Liver (tissue), 9 donors: ENCODE results near the gene SORL1. TPM values are rescaled to one million over a fixed set of nuclear protein-coding genes. Genes with fewer than 3 reads are reported as not detected.

Experiments
- DNase-seq: peaks from one replicate; pipeline ENCODE4 v3.0.0-alpha.2; 2017; ENCODE audit warnings: low spot score
- H3K27ac ChIP-seq, 2 donors: one replicate each; pipeline ENCODE4 v1.7.0; 2013; ENCODE audit warnings: inconsistent platforms in 2 of 2, low read length in 2 of 2, control low read depth in 1 of 2, low read depth in 1 of 2, mild to moderate bottlenecking in 1 of 2
- H3K27me3 ChIP-seq, 4 donors: one replicate each; pipeline versions ENCODE4 v1.6.1 to v1.7.0; 2013; ENCODE audit warnings: low read length in 3 of 4, inconsistent platforms in 1 of 4, mild to moderate bottlenecking in 1 of 4, moderate library complexity in 1 of 4; ENCODE audit not compliant: control insufficient read depth in 4 of 4, insufficient read depth in 4 of 4
- H3K36me3 ChIP-seq, 4 donors: one replicate each; pipeline versions ENCODE4 v1.6.1 to v1.7.0; 2013; ENCODE audit warnings: low read length in 3 of 4, mild to moderate bottlenecking in 3 of 4, low read depth in 1 of 4, moderate library complexity in 1 of 4; ENCODE audit not compliant: control insufficient read depth in 4 of 4, insufficient read depth in 3 of 4
- H3K4me1 ChIP-seq, 4 donors: one replicate each; pipeline versions ENCODE4 v1.6.1 to v1.7.0; 2013; ENCODE audit warnings: low read length in 3 of 4, mild to moderate bottlenecking in 3 of 4, moderate library complexity in 1 of 4; ENCODE audit not compliant: control insufficient read depth in 4 of 4, insufficient read depth in 4 of 4
- H3K4me3 ChIP-seq, 3 donors: one replicate each; pipeline versions ENCODE4 v1.6.1 to v1.7.0; 2013; ENCODE audit warnings: low read length in 3 of 3, control low read depth in 1 of 3, low read depth in 1 of 3, mild to moderate bottlenecking in 1 of 3
- H3K9ac ChIP-seq, 2 donors: one replicate each; pipeline ENCODE4 v1.7.0; 2013; ENCODE audit warnings: low read length in 2 of 2, mild to moderate bottlenecking in 2 of 2, moderate library complexity in 2 of 2, control low read depth in 1 of 2, low read depth in 1 of 2
- H3K9me3 ChIP-seq, 4 donors: one replicate each; pipeline versions ENCODE4 v1.6.1 to v1.7.0; 2013; ENCODE audit warnings: low read length in 3 of 4; ENCODE audit not compliant: control insufficient read depth in 4 of 4
- ATF3 ChIP-seq: IDR thresholded peaks from 2 replicates; pipeline ENCODE4 v1.6.1; 2016; ENCODE audit warnings: antibody characterized with exemption
- EGR1 ChIP-seq, 2 donors: IDR thresholded peaks; 2 replicates each; pipeline ENCODE4 v1.6.1; 2016 to 2018; ENCODE audit warnings: antibody characterized with exemption in 2 of 2, low read depth in 2 of 2
- FOXA1 ChIP-seq: IDR thresholded peaks from 2 replicates; pipeline ENCODE4 v1.6.1; 2016; ENCODE audit warnings: antibody characterized with exemption
- FOXA2 ChIP-seq: IDR thresholded peaks from 2 replicates; pipeline ENCODE4 v1.6.1; 2016; ENCODE audit warnings: antibody characterized with exemption
- GABPA ChIP-seq, 2 donors: IDR thresholded peaks in 1 of 2; conservative IDR thresholded peaks in 1 of 2; 2 replicates each; pipeline ENCODE4 v1.6.1; 2016; ENCODE audit warnings: antibody characterized with exemption in 2 of 2, mild to moderate bottlenecking in 1 of 2, moderate library complexity in 1 of 2
- HNF4A ChIP-seq, 2 donors: conservative IDR thresholded peaks; 2 replicates each; pipeline ENCODE4 v1.6.1; 2016; ENCODE audit warnings: antibody characterized with exemption in 2 of 2, mild to moderate bottlenecking in 2 of 2
- HNF4G ChIP-seq: IDR thresholded peaks from 2 replicates; pipeline ENCODE4 v1.6.1; 2016; ENCODE audit warnings: antibody characterized with exemption
- JUND ChIP-seq, 2 donors: IDR thresholded peaks; 2 replicates each; pipeline ENCODE4 v1.6.1; 2016; ENCODE audit warnings: antibody characterized with exemption in 2 of 2
- NR2F2 ChIP-seq: IDR thresholded peaks from 2 replicates; pipeline ENCODE4 v1.6.1; 2016; ENCODE audit warnings: antibody characterized with exemption
- RAD21 ChIP-seq, 2 donors: IDR thresholded peaks; 2 replicates each; pipeline ENCODE4 v1.6.1; 2016; ENCODE audit warnings: antibody characterized with exemption in 2 of 2, mild to moderate bottlenecking in 2 of 2
- RXRA ChIP-seq, 2 donors: IDR thresholded peaks; 2 replicates each; pipeline ENCODE4 v1.6.1; 2017 to 2018; ENCODE audit warnings: antibody characterized with exemption in 2 of 2, mild to moderate bottlenecking in 1 of 2
- SP1 ChIP-seq: IDR thresholded peaks from 2 replicates; pipeline ENCODE4 v1.6.1; 2018; ENCODE audit warnings: antibody characterized with exemption, mild to moderate bottlenecking
- TAF1 ChIP-seq: conservative IDR thresholded peaks from 2 replicates; pipeline ENCODE4 v1.6.1; 2016; ENCODE audit warnings: antibody characterized with exemption, mild to moderate bottlenecking
- YY1 ChIP-seq: IDR thresholded peaks from 2 replicates; pipeline ENCODE4 v1.6.1; 2016; ENCODE audit warnings: antibody characterized with exemption, mild to moderate bottlenecking
- ZBTB33 ChIP-seq: IDR thresholded peaks from 2 replicates; pipeline ENCODE4 v1.6.1; 2016; ENCODE audit warnings: antibody characterized with exemption
- WGBS: extraction: QIAGEN DNeasy Blood & Tissue Kit; methylation state at CpG from one replicate; pipeline ENCODE4 v1.1.7; 2013; 5-methylcytosine and 5-hydroxymethylcytosine counted together
- polyA plus RNA-seq, 2 donors: library from polyadenylated mRNA; stranded (reverse) in 1 of 2; unstranded in 1 of 2; fragments of 200-250 nt in 1 of 2; fragments of >200 nt in 1 of 2; fragmentation: Nextera tagmentation in 1 of 2; extraction: Ambion mirVana in 1 of 2; gene quantifications; one replicate each; pipeline versions ENCODE4 v1.2.1 to v1.2.3, GENCODE V29; 2013 to 2015
- total RNA-seq, 2 donors: library from RNA; depleted of rRNA; stranded (reverse); fragments of >200 nt; gene quantifications; one replicate each; pipeline ENCODE4 v1.2.3, GENCODE V29; 2014
- TF ChIP-seq, protein P1 (sequence below): fragments of 150-350 bp; IDR thresholded peaks from 2 replicates; pipeline ENCODE4 v1.5.1; 2017; ENCODE audit warnings: improper control_type of control experiment, low read depth, low read length; ENCODE audit not compliant: missing input control
- TF ChIP-seq, protein P2 (sequence below): IDR thresholded peaks from 2 replicates; pipeline ENCODE4 v1.6.1; 2016; ENCODE audit warnings: antibody characterized with exemption, mild to moderate bottlenecking
- TF ChIP-seq, protein P3 (sequence below): IDR thresholded peaks from 2 replicates; pipeline ENCODE4 v1.6.1; 2016; ENCODE audit warnings: antibody characterized with exemption
- donor health status: healthy.
- donor health status: healthy.
- donor health status: healthy.
- donor health status: healthy.
- donor health status: healthy.

Gene SORL1
- total and polyA plus RNA-seq, 4 donors, result 14.6 to 124 (median 25.4) TPM

GRCh38 chr11:121655537-121656327 is 203.6 kb downstream of the SORL1 start:
- WGBS, result under 1% methylated on average over 44 of the region's 44 CpGs
- TF ChIP-seq YY1, result peak; percentile 66
- TF ChIP-seq EGR1 (IDR thresholded peaks at IDR 0.05; ENCODE audit: low read depth in 2 of 2), result peak; percentile 34 to 51
- no peak for TF ChIP-seq ATF3
- TF ChIP-seq NR2F2, result peak; percentile 9
- no peak for TF ChIP-seq ZBTB33
- no peak for TF ChIP-seq SP1
- TF ChIP-seq, protein P1, sequence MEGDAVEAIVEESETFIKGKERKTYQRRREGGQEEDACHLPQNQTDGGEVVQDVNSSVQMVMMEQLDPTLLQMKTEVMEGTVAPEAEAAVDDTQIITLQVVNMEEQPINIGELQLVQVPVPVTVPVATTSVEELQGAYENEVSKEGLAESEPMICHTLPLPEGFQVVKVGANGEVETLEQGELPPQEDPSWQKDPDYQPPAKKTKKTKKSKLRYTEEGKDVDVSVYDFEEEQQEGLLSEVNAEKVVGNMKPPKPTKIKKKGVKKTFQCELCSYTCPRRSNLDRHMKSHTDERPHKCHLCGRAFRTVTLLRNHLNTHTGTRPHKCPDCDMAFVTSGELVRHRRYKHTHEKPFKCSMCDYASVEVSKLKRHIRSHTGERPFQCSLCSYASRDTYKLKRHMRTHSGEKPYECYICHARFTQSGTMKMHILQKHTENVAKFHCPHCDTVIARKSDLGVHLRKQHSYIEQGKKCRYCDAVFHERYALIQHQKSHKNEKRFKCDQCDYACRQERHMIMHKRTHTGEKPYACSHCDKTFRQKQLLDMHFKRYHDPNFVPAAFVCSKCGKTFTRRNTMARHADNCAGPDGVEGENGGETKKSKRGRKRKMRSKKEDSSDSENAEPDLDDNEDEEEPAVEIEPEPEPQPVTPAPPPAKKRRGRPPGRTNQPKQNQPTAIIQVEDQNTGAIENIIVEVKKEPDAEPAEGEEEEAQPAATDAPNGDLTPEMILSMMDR, result peak; percentile 92
- TF ChIP-seq, protein P2, sequence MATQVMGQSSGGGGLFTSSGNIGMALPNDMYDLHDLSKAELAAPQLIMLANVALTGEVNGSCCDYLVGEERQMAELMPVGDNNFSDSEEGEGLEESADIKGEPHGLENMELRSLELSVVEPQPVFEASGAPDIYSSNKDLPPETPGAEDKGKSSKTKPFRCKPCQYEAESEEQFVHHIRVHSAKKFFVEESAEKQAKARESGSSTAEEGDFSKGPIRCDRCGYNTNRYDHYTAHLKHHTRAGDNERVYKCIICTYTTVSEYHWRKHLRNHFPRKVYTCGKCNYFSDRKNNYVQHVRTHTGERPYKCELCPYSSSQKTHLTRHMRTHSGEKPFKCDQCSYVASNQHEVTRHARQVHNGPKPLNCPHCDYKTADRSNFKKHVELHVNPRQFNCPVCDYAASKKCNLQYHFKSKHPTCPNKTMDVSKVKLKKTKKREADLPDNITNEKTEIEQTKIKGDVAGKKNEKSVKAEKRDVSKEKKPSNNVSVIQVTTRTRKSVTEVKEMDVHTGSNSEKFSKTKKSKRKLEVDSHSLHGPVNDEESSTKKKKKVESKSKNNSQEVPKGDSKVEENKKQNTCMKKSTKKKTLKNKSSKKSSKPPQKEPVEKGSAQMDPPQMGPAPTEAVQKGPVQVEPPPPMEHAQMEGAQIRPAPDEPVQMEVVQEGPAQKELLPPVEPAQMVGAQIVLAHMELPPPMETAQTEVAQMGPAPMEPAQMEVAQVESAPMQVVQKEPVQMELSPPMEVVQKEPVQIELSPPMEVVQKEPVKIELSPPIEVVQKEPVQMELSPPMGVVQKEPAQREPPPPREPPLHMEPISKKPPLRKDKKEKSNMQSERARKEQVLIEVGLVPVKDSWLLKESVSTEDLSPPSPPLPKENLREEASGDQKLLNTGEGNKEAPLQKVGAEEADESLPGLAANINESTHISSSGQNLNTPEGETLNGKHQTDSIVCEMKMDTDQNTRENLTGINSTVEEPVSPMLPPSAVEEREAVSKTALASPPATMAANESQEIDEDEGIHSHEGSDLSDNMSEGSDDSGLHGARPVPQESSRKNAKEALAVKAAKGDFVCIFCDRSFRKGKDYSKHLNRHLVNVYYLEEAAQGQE, result peak; percentile 22
- TF ChIP-seq FOXA2, result no peak
- TF ChIP-seq, protein P3, sequence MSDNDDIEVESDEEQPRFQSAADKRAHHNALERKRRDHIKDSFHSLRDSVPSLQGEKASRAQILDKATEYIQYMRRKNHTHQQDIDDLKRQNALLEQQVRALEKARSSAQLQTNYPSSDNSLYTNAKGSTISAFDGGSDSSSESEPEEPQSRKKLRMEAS, result peak; percentile 76
- TF ChIP-seq RXRA (IDR thresholded peaks at IDR 0.05), result peak in 1 of 2 donors; percentile 5
- no peak for TF ChIP-seq JUND (IDR thresholded peaks at IDR 0.05)
- TF ChIP-seq RAD21 (IDR thresholded peaks at IDR 0.05), result peak; percentile 89
- peak; percentile 53 for TF ChIP-seq TAF1
- TF ChIP-seq HNF4A (conservative IDR thresholded peaks at IDR 0.05), result no peak
- TF ChIP-seq FOXA1, result no peak
- peak; percentile 4 for TF ChIP-seq HNF4G
- no peak for TF ChIP-seq GABPA (IDR thresholded peaks at IDR 0.05 in 1 of 2, conservative IDR thresholded peaks at IDR 0.05 in 1 of 2)
- peak; percentile 78 for DNase-seq

More at GRCh38 chr11:121655537-121656327, 203.6 kb downstream of the SORL1 start:
- Histone ChIP-seq H3K4me1 (peaks cover 3 to 18% (median 8%) of the 10 kb centered on the region in 4 donors), H3K36me3 (no peaks in the 10 kb centered on the region), H3K9ac (peak overlapping the region; percentile 78 to 87), H3K27ac (peak overlapping the region; percentile 83 to 93), H3K9me3 (no peaks in the 10 kb centered on the region), H3K4me3 (peak overlapping the region; percentile 46 to 72 (median 67)), H3K27me3 (no peaks in the 10 kb centered on the region)
